ENCODE measurements around the gene ZNF189.

The ZNF189 gene

DNA sequence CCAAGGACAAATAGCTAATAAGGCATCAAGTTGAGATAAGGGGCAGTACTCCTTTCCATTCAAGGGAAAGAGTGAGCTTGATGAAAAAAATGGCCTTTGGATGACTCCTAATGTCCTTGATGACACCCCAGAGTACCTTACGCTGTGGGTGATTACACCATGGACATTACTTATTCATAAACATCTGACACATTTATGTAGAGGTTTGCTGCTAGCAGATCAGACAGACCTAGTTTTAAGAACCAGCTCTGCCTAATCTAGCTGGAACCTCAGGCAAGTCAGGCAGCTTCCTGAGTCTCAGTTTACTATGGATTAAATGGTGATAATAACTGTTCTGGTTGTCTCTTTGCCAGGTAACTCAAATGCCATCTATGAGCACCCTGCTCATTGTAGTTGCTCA, 34.1 kb downstream of the ZNF189 start:
- Histone ChIP-seq H3K4me1 (ENCODE audit: control insufficient read depth, insufficient read depth, low read length) (no peaks in the 10 kb centered on the region), H3K36me3 (ENCODE audit: control insufficient read depth, insufficient read depth, low read length) (no peaks in the 10 kb centered on the region), H3K9ac (ENCODE audit: low read length) (no peak overlapping the region), H3K4me3 (ENCODE audit: low read length) (no peak overlapping the region), H3K27me3 (ENCODE audit: control insufficient read depth, insufficient read depth, low read length) (no peaks in the 10 kb centered on the region), H3K27ac (ENCODE audit: low read depth, low read length) (no peak overlapping the region)

GRCh38 chr9:101433229-101433628, 34.6 kb downstream of the ZNF189 start:
- Histone ChIP-seq H3K36me3 (ENCODE audit: control insufficient read depth, insufficient read depth, low read length) (no peaks in the 10 kb centered on the region), H3K27me3 (ENCODE audit: control insufficient read depth, insufficient read depth, low read length) (no peaks in the 10 kb centered on the region), H3K4me1 (ENCODE audit: control insufficient read depth, insufficient read depth, low read length) (no peaks in the 10 kb centered on the region), H3K27ac (ENCODE audit: low read depth, low read length) (no peak overlapping the region), H3K9ac (ENCODE audit: low read length) (no peak overlapping the region), H3K4me3 (ENCODE audit: low read length) (no peak overlapping the region)

- no peaks in the 10 kb centered on the region for H3K27me3 ChIP-seq (ENCODE audit: control insufficient read depth, insufficient read depth, low read length)
- no peak overlapping the region for H3K27ac ChIP-seq (ENCODE audit: low read depth, low read length)
- H3K36me3 ChIP-seq (ENCODE audit: control insufficient read depth, insufficient read depth, low read length) = no peaks in the 10 kb centered on the region
- no peak overlapping the region for H3K9ac ChIP-seq (ENCODE audit: low read length)
- no peak overlapping the region for H3K4me3 ChIP-seq (ENCODE audit: low read length)
- H3K4me1 ChIP-seq (ENCODE audit: control insufficient read depth, insufficient read depth, low read length) = no peaks in the 10 kb centered on the region
Measured at GRCh38 chr9:101434998-101435397, 36.3 kb downstream of the ZNF189 start.

DNA sequence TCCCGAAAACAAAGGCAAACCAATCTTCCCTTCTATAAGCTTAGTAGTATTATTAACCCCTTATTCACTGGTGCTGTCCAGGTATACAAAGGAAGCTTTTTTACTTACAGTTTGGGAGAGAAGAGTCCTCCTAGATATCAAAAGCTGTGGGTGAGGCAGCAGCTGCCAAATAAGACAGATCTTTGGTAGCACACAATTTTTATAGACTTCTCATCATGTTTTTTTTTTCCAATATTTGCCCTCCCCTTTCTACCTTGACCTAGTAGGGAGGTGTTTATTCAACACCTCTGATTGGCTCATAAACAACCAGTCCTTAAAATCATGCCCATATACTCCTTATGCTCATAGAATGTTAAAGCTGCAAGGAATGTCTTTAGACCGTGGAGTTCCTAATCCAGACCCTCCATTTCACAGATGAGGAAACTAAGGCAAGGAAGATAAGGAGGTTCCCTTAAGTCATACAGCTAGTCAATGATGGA, 37.0 kb downstream of the ZNF189 start, which contains the start of gene ALDOB:
TSS of gene ALDOB (minus strand) at position 174 of the 479 bp plus-strand sequence. CDS start 4,887 bp downstream, outside the sequence.
- no peak within 1 kb of the TSS for H3K27ac ChIP-seq (ENCODE audit: low read depth, low read length)

GRCh38 chr9:101437806-101438232, 39.2 kb downstream of the ZNF189 start:
- H3K27ac ChIP-seq (ENCODE audit: low read depth, low read length) = no peak overlapping the region
- no peaks in the 10 kb centered on the region for H3K27me3 ChIP-seq (ENCODE audit: control insufficient read depth, insufficient read depth, low read length)
- H3K36me3 ChIP-seq (ENCODE audit: control insufficient read depth, insufficient read depth, low read length) = no peaks in the 10 kb centered on the region
- H3K4me1 ChIP-seq (ENCODE audit: control insufficient read depth, insufficient read depth, low read length) = no peaks in the 10 kb centered on the region
- H3K4me3 ChIP-seq (ENCODE audit: low read length) = no peak overlapping the region
- no peak overlapping the region for H3K9ac ChIP-seq (ENCODE audit: low read length)

More for the DNA sequence above, 37.0 kb downstream of the ZNF189 start, which contains the start of gene ALDOB:
- Histone ChIP-seq H3K27me3 (ENCODE audit: control insufficient read depth, insufficient read depth, low read length) (no peaks in the 10 kb centered on the region), H3K36me3 (ENCODE audit: control insufficient read depth, insufficient read depth, low read length) (no peaks in the 10 kb centered on the region), H3K4me3 (ENCODE audit: low read length) (no peak within 1 kb of the TSS), H3K9ac (ENCODE audit: low read length) (no peak within 1 kb of the TSS), H3K4me1 (ENCODE audit: control insufficient read depth, insufficient read depth, low read length) (no peaks in the 10 kb centered on the region)

- H3K4me1 ChIP-seq (ENCODE audit: control insufficient read depth, insufficient read depth, low read length) = no peaks in the 10 kb centered on the region
- H3K9ac ChIP-seq (ENCODE audit: low read length) = no peak overlapping the region
- H3K4me3 ChIP-seq (ENCODE audit: low read length) = no peak overlapping the region
- no peak overlapping the region for H3K27ac ChIP-seq (ENCODE audit: low read depth, low read length)
- H3K36me3 ChIP-seq (ENCODE audit: control insufficient read depth, insufficient read depth, low read length) = no peaks in the 10 kb centered on the region
- H3K27me3 ChIP-seq (ENCODE audit: control insufficient read depth, insufficient read depth, low read length) = no peaks in the 10 kb centered on the region
Measured at GRCh38 chr9:101438523-101438922, 39.9 kb downstream of the ZNF189 start.

GRCh38 chr9:101440714-101441230, 42.1 kb downstream of the ZNF189 start:
- Histone ChIP-seq H3K9ac (ENCODE audit: low read length) (no peak overlapping the region), H3K4me3 (ENCODE audit: low read length) (no peak overlapping the region), H3K27me3 (ENCODE audit: control insufficient read depth, insufficient read depth, low read length) (no peaks in the 10 kb centered on the region), H3K27ac (ENCODE audit: low read depth, low read length) (no peak overlapping the region), H3K4me1 (ENCODE audit: control insufficient read depth, insufficient read depth, low read length) (no peaks in the 10 kb centered on the region), H3K36me3 (ENCODE audit: control insufficient read depth, insufficient read depth, low read length) (no peaks in the 10 kb centered on the region)

DNA sequence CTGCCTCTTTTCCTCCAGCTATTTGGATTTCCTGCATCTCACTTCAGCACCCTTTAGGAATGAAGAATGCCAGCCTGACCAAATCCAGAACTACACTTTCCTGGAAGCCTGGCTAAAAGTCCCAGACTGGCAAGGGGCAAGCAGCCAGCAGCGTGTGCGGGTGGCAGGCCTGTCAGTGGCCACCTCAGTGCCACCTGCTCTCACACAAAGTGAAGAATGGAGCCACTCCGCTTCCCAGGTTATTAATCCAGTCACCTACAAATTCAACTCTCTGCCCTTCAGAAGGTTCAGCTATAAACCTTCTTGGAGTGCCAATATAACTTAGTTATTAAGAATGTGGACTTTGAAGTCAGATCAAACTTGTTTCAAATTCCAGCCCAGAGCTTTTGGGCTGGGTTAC, 43.7 kb downstream of the ZNF189 start:
- no peak overlapping the region for H3K4me3 ChIP-seq (ENCODE audit: low read length)
- no peaks in the 10 kb centered on the region for H3K36me3 ChIP-seq (ENCODE audit: control insufficient read depth, insufficient read depth, low read length)
- no peaks in the 10 kb centered on the region for H3K4me1 ChIP-seq (ENCODE audit: control insufficient read depth, insufficient read depth, low read length)
- no peak overlapping the region for H3K9ac ChIP-seq (ENCODE audit: low read length)
- no peak overlapping the region for H3K27ac ChIP-seq (ENCODE audit: low read depth, low read length)
- H3K27me3 ChIP-seq (ENCODE audit: control insufficient read depth, insufficient read depth, low read length) = no peaks in the 10 kb centered on the region

DNA sequence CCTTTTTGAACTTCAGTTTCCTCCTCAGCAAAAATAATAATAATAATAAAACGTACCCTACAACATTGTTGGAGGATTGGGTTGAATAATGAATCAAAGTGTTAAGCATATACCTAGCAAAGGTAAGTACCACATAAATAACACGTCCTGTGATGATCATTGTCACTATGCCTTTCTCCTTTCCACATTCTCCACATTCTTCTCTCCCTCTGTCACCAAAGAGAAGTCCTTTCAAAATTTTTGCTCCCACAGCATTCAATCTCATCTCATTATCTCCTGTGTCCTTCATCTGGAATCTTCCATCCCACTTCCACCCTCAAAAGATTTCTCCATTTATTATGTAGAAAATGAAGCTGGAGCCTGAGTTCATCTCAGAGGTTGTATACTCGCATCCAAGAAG, 44.1 kb downstream of the ZNF189 start:
- Histone ChIP-seq H3K27me3 (ENCODE audit: control insufficient read depth, insufficient read depth, low read length) (no peaks in the 10 kb centered on the region), H3K36me3 (ENCODE audit: control insufficient read depth, insufficient read depth, low read length) (no peaks in the 10 kb centered on the region), H3K9ac (ENCODE audit: low read length) (no peak overlapping the region), H3K4me1 (ENCODE audit: control insufficient read depth, insufficient read depth, low read length) (no peaks in the 10 kb centered on the region), H3K27ac (ENCODE audit: low read depth, low read length) (peak overlapping the region; percentile 17), H3K4me3 (ENCODE audit: low read length) (no peak overlapping the region)

DNA sequence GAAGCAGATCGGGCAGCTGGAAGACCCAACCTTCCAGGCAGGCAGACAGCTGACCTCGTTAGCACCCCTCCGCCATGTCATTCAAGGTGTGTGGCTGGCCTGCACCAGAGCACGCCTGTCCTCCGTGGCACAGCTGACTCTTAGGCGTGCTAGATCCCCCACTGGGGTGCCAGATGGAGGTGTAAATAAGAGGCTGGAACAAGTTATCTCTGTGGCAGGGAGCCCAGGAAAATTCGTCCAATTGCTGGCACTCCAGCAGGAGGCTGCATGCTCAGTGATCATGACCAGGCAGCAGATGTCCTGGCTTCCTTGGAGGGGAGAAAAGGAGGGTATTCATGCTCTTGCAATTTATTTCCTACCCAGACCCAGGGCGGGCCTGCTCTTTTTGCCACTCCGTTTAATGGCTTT, 44.7 kb downstream of the ZNF189 start:
- H3K27me3 ChIP-seq (ENCODE audit: control insufficient read depth, insufficient read depth, low read length) = no peaks in the 10 kb centered on the region
- H3K9ac ChIP-seq (ENCODE audit: low read length) = no peak overlapping the region
- no peaks in the 10 kb centered on the region for H3K36me3 ChIP-seq (ENCODE audit: control insufficient read depth, insufficient read depth, low read length)
- no peak overlapping the region for H3K4me3 ChIP-seq (ENCODE audit: low read length)
- peak overlapping the region; percentile 17 for H3K27ac ChIP-seq (ENCODE audit: low read depth, low read length)
- no peaks in the 10 kb centered on the region for H3K4me1 ChIP-seq (ENCODE audit: control insufficient read depth, insufficient read depth, low read length)

GRCh38 chr9:101445353-101446029, 46.8 kb downstream of the ZNF189 start:
- no peak overlapping the region for H3K4me3 ChIP-seq (ENCODE audit: low read length)
- H3K9ac ChIP-seq (ENCODE audit: low read length) = no peak overlapping the region

DNA sequence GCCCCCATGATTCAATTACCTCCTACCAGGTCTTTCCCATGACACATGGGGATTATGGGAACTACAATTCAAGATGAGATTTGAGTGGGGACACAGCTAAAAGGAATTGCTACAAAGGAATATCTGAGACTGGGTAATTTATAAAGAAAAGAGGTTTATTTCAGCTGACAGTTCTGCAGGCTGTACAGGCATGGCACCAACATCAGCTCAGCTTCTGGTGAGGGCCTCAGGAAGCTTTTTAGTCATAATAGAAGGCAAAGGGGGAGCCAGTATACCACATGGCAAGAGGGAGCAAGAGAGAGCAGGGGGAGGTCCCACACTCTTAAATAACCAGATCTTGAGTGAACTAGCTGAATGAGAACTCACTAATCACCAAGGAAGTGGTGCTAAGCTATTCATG, 48.1 kb downstream of the ZNF189 start:
- H3K36me3 ChIP-seq (ENCODE audit: control insufficient read depth, insufficient read depth, low read length) = no peaks in the 10 kb centered on the region
- H3K4me1 ChIP-seq (ENCODE audit: control insufficient read depth, insufficient read depth, low read length) = no peaks in the 10 kb centered on the region
- H3K9ac ChIP-seq (ENCODE audit: low read length) = no peak overlapping the region
- no peaks in the 10 kb centered on the region for H3K27me3 ChIP-seq (ENCODE audit: control insufficient read depth, insufficient read depth, low read length)
- H3K4me3 ChIP-seq (ENCODE audit: low read length) = no peak overlapping the region
- H3K27ac ChIP-seq (ENCODE audit: low read depth, low read length) = no peak overlapping the region

More at GRCh38 chr9:101445353-101446029, 46.8 kb downstream of the ZNF189 start:
- Histone ChIP-seq H3K4me1 (ENCODE audit: control insufficient read depth, insufficient read depth, low read length) (no peaks in the 10 kb centered on the region), H3K27ac (ENCODE audit: low read depth, low read length) (peak overlapping the region; percentile 52), H3K27me3 (ENCODE audit: control insufficient read depth, insufficient read depth, low read length) (no peaks in the 10 kb centered on the region), H3K36me3 (ENCODE audit: control insufficient read depth, insufficient read depth, low read length) (no peaks in the 10 kb centered on the region)

DNA sequence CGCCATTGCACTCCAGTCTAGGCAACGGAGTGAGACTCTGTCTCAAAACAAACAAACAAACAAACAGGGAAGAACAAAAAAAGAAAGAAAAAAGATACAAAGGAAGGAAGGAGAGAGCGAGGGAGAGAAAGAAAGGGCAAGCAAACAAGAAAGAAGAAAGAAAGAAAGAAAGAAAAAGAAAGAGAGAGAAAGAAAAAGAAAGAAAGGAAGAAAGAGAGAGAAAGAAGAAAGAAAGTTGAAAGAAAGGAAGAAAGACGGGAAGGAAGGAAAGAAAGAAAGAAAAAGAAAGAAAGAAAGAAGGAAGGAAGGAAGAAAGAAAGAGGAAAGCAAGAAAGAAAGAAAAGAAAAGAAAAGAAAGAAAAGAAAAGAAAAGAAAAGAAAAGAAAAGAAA, 50.0 kb downstream of the ZNF189 start:
- Histone ChIP-seq H3K36me3 (ENCODE audit: control insufficient read depth, insufficient read depth, low read length) (no peaks in the 10 kb centered on the region), H3K27ac (ENCODE audit: low read depth, low read length) (no peak overlapping the region), H3K4me3 (ENCODE audit: low read length) (no peak overlapping the region), H3K27me3 (ENCODE audit: control insufficient read depth, insufficient read depth, low read length) (no peaks in the 10 kb centered on the region), H3K9ac (ENCODE audit: low read length) (no peak overlapping the region), H3K4me1 (ENCODE audit: control insufficient read depth, insufficient read depth, low read length) (no peaks in the 10 kb centered on the region)
